ENCODE results near the gene MCU.

GRCh38 chr10:72785409-72785808 is 93.5 kb downstream of the MCU start:
- no peak for TF ChIP-seq POLR2A (IDR thresholded peaks at IDR 0.05)
- TF ChIP-seq, protein P1, sequence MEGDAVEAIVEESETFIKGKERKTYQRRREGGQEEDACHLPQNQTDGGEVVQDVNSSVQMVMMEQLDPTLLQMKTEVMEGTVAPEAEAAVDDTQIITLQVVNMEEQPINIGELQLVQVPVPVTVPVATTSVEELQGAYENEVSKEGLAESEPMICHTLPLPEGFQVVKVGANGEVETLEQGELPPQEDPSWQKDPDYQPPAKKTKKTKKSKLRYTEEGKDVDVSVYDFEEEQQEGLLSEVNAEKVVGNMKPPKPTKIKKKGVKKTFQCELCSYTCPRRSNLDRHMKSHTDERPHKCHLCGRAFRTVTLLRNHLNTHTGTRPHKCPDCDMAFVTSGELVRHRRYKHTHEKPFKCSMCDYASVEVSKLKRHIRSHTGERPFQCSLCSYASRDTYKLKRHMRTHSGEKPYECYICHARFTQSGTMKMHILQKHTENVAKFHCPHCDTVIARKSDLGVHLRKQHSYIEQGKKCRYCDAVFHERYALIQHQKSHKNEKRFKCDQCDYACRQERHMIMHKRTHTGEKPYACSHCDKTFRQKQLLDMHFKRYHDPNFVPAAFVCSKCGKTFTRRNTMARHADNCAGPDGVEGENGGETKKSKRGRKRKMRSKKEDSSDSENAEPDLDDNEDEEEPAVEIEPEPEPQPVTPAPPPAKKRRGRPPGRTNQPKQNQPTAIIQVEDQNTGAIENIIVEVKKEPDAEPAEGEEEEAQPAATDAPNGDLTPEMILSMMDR (IDR thresholded peaks at IDR 0.05) = no peak

Measured in gastroesophageal sphincter (tissue), 3 donors.